ENCODE data around the gene APOBEC2. TPM values are rescaled to one million over a fixed set of nuclear protein-coding genes. Genes with fewer than 3 reads are reported as not detected.

The APOBEC2 gene
- total RNA-seq, 6 experiments from 2014 or later, result not detected

DNA sequence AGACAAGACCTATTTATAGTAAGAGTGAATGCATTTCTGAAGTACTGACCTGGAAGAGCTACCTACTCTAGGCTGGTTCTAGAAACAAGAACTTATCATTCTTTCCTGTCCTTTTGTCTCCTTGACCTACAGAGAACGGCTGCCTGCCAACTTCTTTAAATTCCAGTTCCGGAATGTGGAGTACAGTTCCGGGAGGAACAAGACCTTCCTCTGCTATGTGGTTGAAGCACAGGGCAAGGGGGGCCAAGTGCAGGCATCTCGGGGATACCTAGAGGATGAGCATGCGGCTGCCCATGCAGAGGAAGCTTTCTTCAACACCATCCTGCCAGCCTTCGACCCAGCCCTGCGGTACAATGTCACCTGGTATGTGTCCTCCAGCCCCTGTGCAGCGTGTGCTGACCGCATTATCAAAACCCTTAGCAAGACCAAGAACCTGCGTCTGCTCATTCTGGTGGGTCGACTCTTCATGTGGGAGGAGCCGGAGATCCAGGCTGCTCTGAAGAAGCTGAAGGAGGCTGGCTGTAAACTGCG lies 8.3 kb downstream of the APOBEC2 start:
- Mint-ChIP-seq H3K36me3 (ENCODE audit: low read depth) (no peaks in the 10 kb centered on the region; the same call in 1 of the 2 replicates), H3K4me3 (no peak overlapping the region), H3K4me1 (ENCODE audit: low read depth) (peaks cover 28% of the 10 kb centered on the region), H3K9me3 (no peaks in the 10 kb centered on the region), H3K27me3 (ENCODE audit: insufficient read depth) (peaks cover 3% of the 10 kb centered on the region), H3K27ac (no peak overlapping the region)
- no peak for DNase-seq
- TF ChIP-seq, protein P1, sequence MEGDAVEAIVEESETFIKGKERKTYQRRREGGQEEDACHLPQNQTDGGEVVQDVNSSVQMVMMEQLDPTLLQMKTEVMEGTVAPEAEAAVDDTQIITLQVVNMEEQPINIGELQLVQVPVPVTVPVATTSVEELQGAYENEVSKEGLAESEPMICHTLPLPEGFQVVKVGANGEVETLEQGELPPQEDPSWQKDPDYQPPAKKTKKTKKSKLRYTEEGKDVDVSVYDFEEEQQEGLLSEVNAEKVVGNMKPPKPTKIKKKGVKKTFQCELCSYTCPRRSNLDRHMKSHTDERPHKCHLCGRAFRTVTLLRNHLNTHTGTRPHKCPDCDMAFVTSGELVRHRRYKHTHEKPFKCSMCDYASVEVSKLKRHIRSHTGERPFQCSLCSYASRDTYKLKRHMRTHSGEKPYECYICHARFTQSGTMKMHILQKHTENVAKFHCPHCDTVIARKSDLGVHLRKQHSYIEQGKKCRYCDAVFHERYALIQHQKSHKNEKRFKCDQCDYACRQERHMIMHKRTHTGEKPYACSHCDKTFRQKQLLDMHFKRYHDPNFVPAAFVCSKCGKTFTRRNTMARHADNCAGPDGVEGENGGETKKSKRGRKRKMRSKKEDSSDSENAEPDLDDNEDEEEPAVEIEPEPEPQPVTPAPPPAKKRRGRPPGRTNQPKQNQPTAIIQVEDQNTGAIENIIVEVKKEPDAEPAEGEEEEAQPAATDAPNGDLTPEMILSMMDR (IDR thresholded peaks at IDR 0.05), result no peak

GRCh38 chr6:41062056-41062455 lies 9.1 kb downstream of the APOBEC2 start:
- Mint-ChIP-seq H3K27me3 (ENCODE audit: insufficient read depth) (no peaks in the 10 kb centered on the region; the same call in 1 of the 2 replicates), H3K4me3 (no peak overlapping the region), H3K9me3 (no peaks in the 10 kb centered on the region), H3K36me3 (ENCODE audit: low read depth) (no peaks in the 10 kb centered on the region; the same call in 1 of the 2 replicates), H3K27ac (no peak overlapping the region), H3K4me1 (ENCODE audit: low read depth) (peaks cover 36% of the 10 kb centered on the region)
- TF ChIP-seq, protein P1 (IDR thresholded peaks at IDR 0.05), result no peak
- DNase-seq, result no peak

DNA sequence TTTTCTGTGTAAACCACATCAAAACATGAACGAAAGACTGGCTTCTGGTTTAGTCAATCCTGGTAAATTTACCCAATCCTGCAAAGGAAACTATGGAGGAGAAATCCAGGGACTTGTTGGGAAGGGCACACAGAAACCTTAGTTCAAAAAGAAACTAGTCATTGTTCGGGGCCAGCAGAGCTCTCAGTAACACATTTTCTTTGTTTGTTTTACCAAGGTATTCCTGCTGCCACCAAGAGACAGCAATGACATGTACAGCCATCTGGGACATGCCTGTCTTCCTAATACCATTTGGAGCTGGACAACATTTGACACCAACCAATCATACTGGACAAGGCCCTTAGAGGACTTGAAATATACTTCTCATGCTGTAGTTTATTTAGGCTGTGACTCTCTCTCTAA lies 10.9 kb downstream of the APOBEC2 start:
- Mint-ChIP-seq H3K27me3 (ENCODE audit: insufficient read depth) (no peaks in the 10 kb centered on the region), H3K36me3 (ENCODE audit: low read depth) (no peaks in the 10 kb centered on the region; the same call in 1 of the 2 replicates), H3K27ac (no peak overlapping the region), H3K4me3 (no peak overlapping the region), H3K9me3 (no peaks in the 10 kb centered on the region), H3K4me1 (ENCODE audit: low read depth) (peaks cover 38% of the 10 kb centered on the region)
- TF ChIP-seq, protein P1 (IDR thresholded peaks at IDR 0.05), result no peak
- DNase-seq, result no peak

DNA sequence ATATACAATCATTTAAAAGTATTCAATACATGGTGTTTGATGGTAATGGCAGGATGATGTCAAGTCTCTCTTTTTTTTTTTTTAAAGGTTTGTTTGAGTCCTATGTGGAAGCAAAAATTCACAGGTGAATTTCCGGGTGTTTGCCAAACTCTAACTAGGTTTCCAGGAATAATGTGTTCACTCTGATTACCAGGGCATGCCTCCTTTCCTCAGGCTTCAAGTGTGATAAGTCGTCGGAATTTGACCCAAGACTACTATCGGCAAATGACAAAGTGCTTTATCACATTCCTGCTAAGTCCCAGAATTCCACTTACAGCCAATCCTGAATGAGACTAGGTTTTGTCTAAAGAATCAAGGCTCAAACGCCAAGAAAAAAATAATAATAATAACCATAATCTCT lies 11.8 kb downstream of the APOBEC2 start:
- Mint-ChIP-seq H3K36me3 (ENCODE audit: low read depth) (no peaks in the 10 kb centered on the region; the same call in 1 of the 2 replicates), H3K4me1 (ENCODE audit: low read depth) (peaks cover 29% of the 10 kb centered on the region), H3K27me3 (ENCODE audit: insufficient read depth) (no peaks in the 10 kb centered on the region), H3K4me3 (no peak overlapping the region), H3K27ac (no peak overlapping the region), H3K9me3 (no peaks in the 10 kb centered on the region)
- TF ChIP-seq, protein P1 (IDR thresholded peaks at IDR 0.05), result no peak
- DNase-seq, result no peak

DNA sequence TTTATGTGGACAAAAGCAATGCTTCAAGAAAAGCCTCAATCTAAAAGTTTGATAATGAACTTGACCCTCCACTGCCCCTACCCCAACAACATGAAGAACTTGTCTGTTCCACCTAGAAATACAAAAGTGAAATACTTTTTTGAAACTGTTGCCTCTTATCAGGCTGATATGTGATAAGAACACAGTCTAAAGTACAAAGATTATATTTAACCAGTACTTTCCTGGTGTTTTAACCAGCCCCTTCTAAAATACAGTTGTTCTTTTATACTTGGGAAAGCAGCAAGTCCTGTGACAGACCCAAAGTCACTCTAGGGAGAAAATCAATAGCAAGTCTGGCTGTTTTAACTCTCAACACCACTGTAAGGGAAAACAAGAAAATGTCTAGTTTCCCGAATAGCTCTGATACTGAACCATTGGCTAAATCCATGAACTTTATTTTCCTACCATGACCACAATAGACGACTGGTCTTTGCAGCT lies 12.6 kb downstream of the APOBEC2 start:
- H3K4me3 Mint-ChIP-seq, result no peak overlapping the region
- no peaks in the 10 kb centered on the region; the same call in 1 of the 2 replicates for H3K36me3 Mint-ChIP-seq (ENCODE audit: low read depth)
- no peaks in the 10 kb centered on the region for H3K9me3 Mint-ChIP-seq

More for the DNA sequence above, 12.6 kb downstream of the APOBEC2 start:
- Mint-ChIP-seq H3K27me3 (ENCODE audit: insufficient read depth) (no peaks in the 10 kb centered on the region), H3K4me1 (ENCODE audit: low read depth) (peaks cover 25% of the 10 kb centered on the region), H3K27ac (no peak overlapping the region)
- TF ChIP-seq, protein P1 (IDR thresholded peaks at IDR 0.05), result no peak
- no peak for DNase-seq

All from HFFc6 (cell line).